ENCODE results near the gene E2F8. TPM values are rescaled to one million over a fixed set of nuclear protein-coding genes. Genes with fewer than 3 reads are reported as not detected.

The E2F8 gene
- total RNA-seq, 1 experiment from 2014 or later, result 10.7 TPM

- TF ChIP-seq ARID4B (CRISPR knock-in tag; IDR thresholded peaks at IDR 0.05; ENCODE audit: borderline replicate concordance), result no peak
- TF ChIP-seq ZNF425 (CRISPR knock-in tag; conservative IDR thresholded peaks at IDR 0.05), result no peak
- TF ChIP-seq CREM (CRISPR knock-in tag; IDR thresholded peaks at IDR 0.05), result no peak
- no peak for TF ChIP-seq ATF2 (CRISPR knock-in tag; IDR thresholded peaks at IDR 0.05; ENCODE audit: borderline replicate concordance, low read depth)
These were observed 38.7 kb upstream of the E2F8 start (continued) for GRCh38 chr11:19279451-19279850.

GRCh38 chr11:19276859-19277808, 36.4 kb upstream of the E2F8 start:
- H3K9me3 Mint-ChIP-seq, result no peaks in the 10 kb centered on the region
- no peak overlapping the region for H3K27ac Mint-ChIP-seq
- no peaks in the 10 kb centered on the region for H3K36me3 Mint-ChIP-seq
- DNase-seq (ENCODE audit: low spot score) (no peak), ATAC-seq (no peak)
- no peaks in the 10 kb centered on the region; the same call in 1 of the 2 replicates for H3K27me3 Mint-ChIP-seq (ENCODE audit: low read depth)
- POLR2A ChIA-PET, result no interaction called here
- CTCF ChIA-PET, result interaction anchor here (1.6 kb wide), 1 partner anchor 17 kb away, joined by 3 read pairs; no protein-coding TSS in a partner anchor
- H3K4me3 Mint-ChIP-seq, result no peak overlapping the region
- TF ChIP-seq GTF2I (CRISPR knock-in tag; conservative IDR thresholded peaks at IDR 0.05), result no peak
- no peak for TF ChIP-seq TEAD1 (CRISPR knock-in tag; IDR thresholded peaks at IDR 0.05)
- no peak for TF ChIP-seq EMX1 (CRISPR knock-in tag; IDR thresholded peaks at IDR 0.05)
- no peak for TF ChIP-seq NFYB (CRISPR knock-in tag; conservative IDR thresholded peaks at IDR 0.05; ENCODE audit: low read depth)
- TF ChIP-seq NFATC4 (CRISPR knock-in tag; IDR thresholded peaks at IDR 0.05), result no peak
- no peak for TF ChIP-seq ZNF121 (CRISPR knock-in tag; IDR thresholded peaks at IDR 0.05)
- no peak for TF ChIP-seq IRF1 (CRISPR knock-in tag; IDR thresholded peaks at IDR 0.05)
- no peak for TF ChIP-seq HMGA2 (CRISPR knock-in tag; IDR thresholded peaks at IDR 0.05)
- TF ChIP-seq PRRX2 (CRISPR knock-in tag; IDR thresholded peaks at IDR 0.05), result no peak
- no peak for TF ChIP-seq ZNF423 (CRISPR knock-in tag; IDR thresholded peaks at IDR 0.05)
- TF ChIP-seq ZBTB21 (CRISPR knock-in tag; IDR thresholded peaks at IDR 0.05; ENCODE audit: borderline replicate concordance), result no peak
- TF ChIP-seq JAZF1 (CRISPR knock-in tag; IDR thresholded peaks at IDR 0.05), result no peak
- TF ChIP-seq SMAD3 (CRISPR knock-in tag; IDR thresholded peaks at IDR 0.05; ENCODE audit: borderline replicate concordance), result no peak
- TF ChIP-seq ZNF317 (CRISPR knock-in tag; IDR thresholded peaks at IDR 0.05; ENCODE audit: borderline replicate concordance, low read depth), result no peak
- no peak for TF ChIP-seq KAT7 (CRISPR knock-in tag; IDR thresholded peaks at IDR 0.05; ENCODE audit: borderline replicate concordance)
- no peak for TF ChIP-seq SP1 (CRISPR knock-in tag; conservative IDR thresholded peaks at IDR 0.05)
- TF ChIP-seq ZNF532 (CRISPR knock-in tag; IDR thresholded peaks at IDR 0.05; ENCODE audit: borderline replicate concordance), result no peak
- H3K4me1 Mint-ChIP-seq, result peaks cover 23% of the 10 kb centered on the region
